Measurements from ENCODE around the gene SLC5A10.

SLC5A10 gene

GRCh38 chr17:18968345-18968744, 16.4 kb downstream of the SLC5A10 start:
- no peak overlapping the region for H3K4me3 ChIP-seq (ENCODE audit: low read depth, low read length)
- no peak for DNase-seq (ENCODE audit: low read depth)
- no peak for TF ChIP-seq CTCF (conservative IDR thresholded peaks at IDR 0.05; ENCODE audit: low read depth, low read length)

GRCh38 chr17:18968945-18969887, 17.3 kb downstream of the SLC5A10 start:
- DNase-seq (ENCODE audit: low read depth) = no peak
- no peak for TF ChIP-seq CTCF (conservative IDR thresholded peaks at IDR 0.05; ENCODE audit: low read depth, low read length)
- no peak overlapping the region for H3K4me3 ChIP-seq (ENCODE audit: low read depth, low read length)

GRCh38 chr17:18970582-18971480, 18.9 kb downstream of the SLC5A10 start:
- TF ChIP-seq CTCF (conservative IDR thresholded peaks at IDR 0.05; ENCODE audit: low read depth, low read length) = peak; percentile 17
- no peak overlapping the region for H3K4me3 ChIP-seq (ENCODE audit: low read depth, low read length)
- no peak for DNase-seq (ENCODE audit: low read depth)

- H3K4me3 ChIP-seq (ENCODE audit: low read depth, low read length) = no peak overlapping the region
- no peak for TF ChIP-seq CTCF (conservative IDR thresholded peaks at IDR 0.05; ENCODE audit: low read depth, low read length)
- DNase-seq (ENCODE audit: low read depth) = no peak
Observed at GRCh38 chr17:18971801-18972200, 19.8 kb downstream of the SLC5A10 start.

GRCh38 chr17:18974407-18975149, 22.6 kb downstream of the SLC5A10 start:
- no peak for TF ChIP-seq CTCF (conservative IDR thresholded peaks at IDR 0.05; ENCODE audit: low read depth, low read length)
- DNase-seq (ENCODE audit: low read depth) = no peak
- no peak overlapping the region for H3K4me3 ChIP-seq (ENCODE audit: low read depth, low read length)

GRCh38 chr17:18975597-18975996, 23.6 kb downstream of the SLC5A10 start:
- no peak for DNase-seq (ENCODE audit: low read depth)
- no peak overlapping the region for H3K4me3 ChIP-seq (ENCODE audit: low read depth, low read length)
- TF ChIP-seq CTCF (conservative IDR thresholded peaks at IDR 0.05; ENCODE audit: low read depth, low read length) = no peak

Data from choroid plexus epithelial cell (primary cell).